Brain pericyte (primary cell): ENCODE measurements around the gene MBNL2.

Source experiments
- DNase-seq: peaks from one replicate; pipeline ENCODE4 v3.0.0-alpha.2; 2012; ENCODE audit warnings: low read depth, low spot score

MBNL2 gene

DNA sequence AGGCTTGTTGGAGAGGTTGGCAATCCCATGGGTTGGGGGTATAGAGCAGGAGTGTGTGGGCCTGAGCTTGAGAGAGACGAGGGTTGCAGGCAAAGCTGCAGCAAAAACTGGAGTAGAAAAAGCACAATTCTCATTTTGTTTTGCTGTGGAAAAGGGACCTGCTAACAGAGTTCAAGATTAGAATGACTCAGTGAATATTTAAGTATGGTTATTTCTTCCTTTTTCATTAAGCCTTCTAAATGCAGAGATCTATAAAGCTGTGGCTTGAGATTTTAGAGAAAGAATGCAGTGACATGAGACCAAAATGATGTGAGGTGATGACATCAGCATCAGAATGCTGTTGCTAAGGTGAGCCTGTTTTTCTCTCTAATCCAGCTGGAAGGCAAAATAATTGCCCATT lies 10.8 kb upstream of the MBNL2 start:
- DNase-seq: no peak

DNA sequence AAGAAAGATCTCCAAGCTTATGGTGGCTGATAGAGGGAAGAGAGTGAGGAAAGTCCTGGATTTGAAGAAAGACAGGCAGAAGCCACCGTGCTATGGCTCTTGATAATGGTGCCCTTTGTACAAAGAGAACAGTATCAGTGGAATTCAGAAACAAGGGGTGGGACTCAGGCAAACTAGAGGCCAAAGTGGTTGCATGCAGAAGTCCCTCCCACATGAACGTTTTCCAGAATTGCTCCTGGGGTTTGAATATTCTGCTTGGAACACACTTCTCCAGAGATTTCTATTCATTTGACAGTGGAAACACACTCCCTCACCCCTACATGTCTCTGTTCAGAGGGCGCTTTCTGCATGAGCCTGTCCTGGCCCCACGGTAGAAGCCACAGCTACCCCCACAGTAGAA lies 10.1 kb upstream of the MBNL2 start:
- no peak for DNase-seq

DNA sequence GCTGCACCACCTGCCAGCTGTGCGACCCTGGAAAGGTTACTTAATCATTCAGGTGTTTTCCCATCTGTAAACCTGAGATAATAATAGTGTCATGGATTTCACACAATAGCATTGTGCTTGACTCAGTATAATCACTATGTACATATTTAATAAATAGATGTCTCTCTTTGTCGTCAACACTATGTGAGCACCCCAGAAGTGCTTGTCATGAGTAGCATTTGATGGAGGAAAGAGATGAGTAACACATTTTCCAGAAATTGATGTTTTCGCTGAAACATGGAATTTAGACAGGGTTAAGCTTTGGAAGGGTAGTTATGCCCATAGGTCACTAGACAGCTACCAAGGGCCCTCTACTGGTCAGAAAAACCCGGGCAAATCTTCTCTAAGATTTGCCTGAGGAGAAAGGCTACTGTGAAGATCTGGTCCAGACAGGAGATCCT lies 9.5 kb upstream of the MBNL2 start:
- DNase-seq: no peak

DNA sequence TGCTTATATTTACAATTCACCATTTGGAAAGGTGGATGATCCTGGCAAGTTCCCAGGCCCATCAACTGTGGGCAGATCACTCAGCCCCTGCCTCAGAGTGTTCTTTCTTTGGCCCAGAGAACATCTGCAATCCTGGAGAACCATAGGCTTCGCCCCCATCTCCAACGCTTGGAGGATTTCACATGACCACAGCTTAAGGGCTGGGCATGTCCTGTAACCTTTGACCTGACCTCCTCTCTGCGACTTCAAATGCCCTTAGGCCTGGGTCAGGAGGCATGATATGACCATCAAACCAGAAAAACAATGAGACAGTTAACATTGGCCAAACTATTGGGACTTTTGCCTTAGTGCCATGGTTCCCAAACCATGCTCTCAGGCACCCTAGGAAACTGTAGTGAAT lies 7.2 kb upstream of the MBNL2 start:
- DNase-seq: no peak

DNA sequence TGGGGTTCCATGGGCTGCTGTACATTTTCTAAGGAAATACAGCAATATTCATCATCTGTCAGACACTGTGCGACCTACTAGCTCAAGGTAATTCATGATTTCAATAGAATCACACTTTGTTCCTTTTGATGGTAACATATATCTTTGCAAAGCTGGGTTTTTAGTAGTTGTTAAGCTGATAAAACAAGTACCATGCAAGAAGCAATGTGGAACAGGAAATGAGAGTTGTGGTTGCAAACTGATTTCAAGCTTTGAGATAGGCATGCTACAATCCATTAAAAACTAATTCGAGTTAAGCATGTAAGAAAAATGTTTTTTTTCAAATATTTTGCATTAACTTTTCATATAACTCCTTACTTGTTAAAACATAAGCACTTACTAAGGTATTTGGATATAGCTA lies 6.8 kb upstream of the MBNL2 start:
- DNase-seq: no peak

DNA sequence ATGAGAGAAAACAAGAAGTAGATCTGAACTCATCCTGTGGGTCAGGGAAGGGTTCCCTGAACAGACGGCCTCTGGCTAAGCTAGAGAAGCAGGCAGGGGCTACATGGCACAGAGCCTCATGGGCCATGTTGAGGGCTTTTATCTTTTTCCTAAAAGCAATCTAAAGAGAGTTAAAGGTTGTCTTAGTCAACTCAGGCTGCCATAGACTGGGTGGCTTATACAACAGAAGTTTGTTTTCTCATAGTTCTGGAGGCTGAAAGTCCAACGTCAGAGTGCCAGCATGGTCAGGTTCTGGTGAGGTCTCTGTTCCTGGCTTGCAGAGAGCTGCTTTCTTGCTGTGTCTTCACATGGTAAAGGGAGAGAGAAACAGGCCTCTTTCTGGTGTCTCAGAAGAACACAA lies 2.9 kb upstream of the MBNL2 start:
- DNase-seq: no peak

DNA sequence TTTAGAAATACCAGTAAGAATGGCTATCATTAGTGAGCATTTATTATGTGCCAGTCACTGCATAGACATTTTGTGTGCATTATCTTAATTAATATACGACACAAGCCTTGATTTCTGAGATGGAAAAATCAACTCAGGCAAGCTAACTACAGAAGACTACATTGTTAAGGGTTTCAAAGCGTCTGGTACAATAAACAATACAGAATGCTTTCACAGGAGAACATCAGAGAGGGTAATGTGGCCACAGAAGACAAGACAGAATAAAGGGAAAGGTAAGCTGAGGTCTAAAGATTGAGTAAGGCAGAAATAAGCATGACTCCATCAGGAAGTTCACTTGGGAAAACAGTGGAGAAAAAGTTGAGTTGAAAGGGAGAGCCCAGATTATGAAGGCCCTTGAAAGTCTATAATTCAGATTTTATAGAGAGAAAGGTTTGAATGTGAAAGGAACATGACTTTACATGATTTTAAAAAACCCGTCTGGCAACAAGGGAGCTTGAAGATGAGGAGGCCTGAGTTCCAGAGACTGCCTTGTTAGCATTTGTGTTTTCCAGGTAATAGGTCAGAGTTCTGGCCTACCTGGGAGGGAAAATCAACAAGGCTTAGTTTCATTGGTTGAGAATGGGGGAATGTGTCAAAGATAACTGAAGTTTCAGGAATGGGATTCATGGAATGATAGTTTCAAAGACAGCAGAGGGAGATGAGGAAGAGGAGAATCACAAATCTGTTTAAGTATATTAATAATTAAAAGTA lies 1.8 kb upstream of the MBNL2 start:
- DNase-seq: no peak

DNA sequence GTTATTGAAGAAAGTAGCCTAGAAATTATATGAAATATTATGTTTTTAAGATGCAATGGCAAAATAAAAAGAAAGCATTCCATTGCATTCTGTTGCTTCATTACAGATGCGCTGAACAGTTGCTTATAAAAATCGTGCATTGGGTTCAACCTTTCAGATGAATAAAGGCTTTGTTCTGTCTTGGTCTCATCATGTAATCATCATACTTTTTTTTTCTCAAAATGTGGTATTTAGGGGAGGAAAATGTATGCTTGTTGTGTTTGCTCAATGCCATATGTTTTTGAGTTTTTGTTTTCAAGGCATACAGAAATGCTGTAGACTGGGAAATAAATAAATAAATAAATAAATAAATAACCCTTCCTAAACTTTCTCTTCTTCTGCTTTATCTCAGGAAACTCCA lies 1.1 kb upstream of the MBNL2 start:
- DNase-seq: no peak

DNA sequence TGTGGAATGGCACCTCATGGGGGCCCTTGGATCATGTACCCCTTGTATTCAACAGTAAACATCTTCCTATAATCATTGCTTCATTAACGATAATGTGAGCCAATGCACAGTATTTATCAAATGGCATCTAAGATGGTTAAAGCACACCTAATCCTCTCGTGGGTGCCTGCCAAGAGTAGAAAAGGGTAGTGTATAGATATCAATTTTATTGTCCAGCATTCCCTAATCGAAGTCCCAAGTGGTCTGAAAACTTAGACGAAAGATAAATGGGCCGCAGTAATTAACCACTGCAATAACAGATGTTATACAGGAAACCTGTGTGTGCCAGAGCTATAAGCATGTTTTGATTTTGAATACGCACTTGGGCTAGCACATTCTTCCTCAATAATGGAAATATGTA lies 667 bp upstream of the MBNL2 start:
- DNase-seq: no peak

DNA sequence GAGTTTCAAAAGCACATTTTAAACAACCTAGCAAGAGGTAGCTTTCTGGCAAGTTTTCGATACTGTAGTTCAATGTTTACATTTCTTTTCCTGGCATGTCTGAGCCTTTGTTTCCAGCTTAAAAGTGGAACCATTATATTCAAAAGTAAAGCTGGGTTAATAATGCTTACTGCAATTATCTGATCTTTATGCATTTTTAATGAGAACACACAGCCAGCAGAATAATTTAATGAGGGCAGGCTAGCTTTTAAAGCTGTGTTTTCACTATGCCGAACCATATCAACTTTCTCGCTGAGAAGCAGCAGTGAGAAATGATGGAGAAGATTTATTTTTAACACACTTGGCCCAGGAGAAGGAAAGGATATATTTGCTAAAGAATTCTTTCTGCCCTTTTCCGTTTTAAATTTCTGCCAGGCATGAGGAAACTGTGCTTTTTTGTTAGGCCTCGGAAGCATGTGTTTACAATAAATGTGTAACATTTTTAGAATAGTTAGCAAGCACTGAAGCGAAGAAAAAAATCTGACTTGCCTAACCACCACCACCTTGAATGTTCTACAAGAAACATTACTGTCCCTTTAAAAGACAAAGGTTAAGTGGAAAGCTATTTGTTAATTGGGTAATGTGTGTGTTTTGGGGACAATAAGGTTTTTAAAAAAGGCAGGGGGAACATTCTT lies 1.0 kb downstream of the MBNL2 start:
- DNase-seq: no peak

DNA sequence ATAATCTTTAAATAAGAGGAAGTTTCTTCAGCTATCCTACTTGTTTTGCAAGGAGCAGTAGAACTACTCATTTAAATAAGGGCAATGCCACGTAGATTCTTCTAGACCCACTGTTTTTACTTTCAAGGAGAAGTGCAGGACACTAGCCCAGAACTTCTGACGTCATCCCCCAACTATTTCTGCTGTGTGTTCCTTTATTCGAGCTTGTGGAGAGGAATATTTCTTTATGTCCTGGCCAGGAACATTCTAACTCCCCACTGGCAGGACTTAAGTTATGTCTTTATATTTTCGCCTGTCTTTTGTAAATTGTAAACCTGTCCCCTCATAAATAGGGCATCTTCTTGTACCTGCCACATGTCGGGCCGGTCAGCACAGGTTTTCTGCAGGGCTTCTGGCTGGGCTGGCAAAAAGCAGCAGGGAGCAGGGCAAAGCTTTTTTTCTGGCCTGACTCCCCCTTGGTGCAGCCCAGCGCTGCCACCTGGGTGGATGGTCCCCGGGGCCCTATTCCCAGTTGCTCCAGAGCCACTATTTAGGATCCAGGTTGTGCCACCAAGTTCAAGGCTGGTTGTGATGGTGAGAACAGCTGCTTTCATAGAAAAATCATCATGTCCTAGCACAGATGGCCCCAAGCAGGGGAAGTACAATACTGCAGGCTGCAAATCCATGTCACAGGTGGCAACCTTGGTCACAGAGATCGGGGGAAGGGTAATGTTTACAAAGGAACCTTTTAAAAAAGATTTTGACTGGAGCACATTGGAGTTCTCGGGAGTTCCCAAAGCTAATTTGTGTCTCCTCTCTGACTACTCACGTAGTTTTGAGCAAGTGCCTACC lies 1.8 kb downstream of the MBNL2 start:
- peak; percentile 47 for DNase-seq

DNA sequence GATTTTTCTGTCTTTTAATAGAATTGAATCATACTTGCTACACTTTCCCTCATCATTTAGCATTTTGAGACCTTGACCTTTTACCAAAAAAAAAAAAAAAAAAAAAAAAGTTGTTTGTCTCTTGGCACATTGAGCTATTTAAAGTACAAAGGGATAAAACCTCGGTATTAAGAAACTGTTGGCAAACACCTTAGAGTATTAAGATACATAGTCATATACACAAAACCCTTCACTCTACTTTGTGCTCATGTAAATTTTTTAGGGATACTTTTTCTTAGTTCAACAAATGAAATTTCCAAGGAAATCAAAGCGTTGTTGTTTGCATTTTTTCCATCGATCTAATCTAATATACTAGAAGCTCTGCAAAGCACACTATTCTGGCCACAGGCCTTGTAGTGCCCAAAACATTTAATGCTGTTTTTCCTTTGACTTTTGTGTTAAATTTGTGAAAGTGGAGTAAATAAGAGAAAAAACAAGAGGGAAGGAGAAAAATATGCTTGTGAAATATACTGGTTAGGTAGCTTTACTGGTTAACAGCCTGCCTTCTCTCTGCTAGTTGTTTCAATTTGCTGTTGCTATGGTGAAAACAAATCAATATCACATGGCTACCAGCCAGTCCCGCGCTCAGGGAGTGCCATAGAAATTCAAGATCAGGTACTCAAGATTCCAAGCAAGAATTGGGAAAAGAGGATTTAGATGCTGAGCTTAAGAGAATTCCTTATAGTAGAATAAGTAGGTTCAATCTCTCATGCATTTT lies 2.6 kb downstream of the MBNL2 start:
- DNase-seq: no peak

DNA sequence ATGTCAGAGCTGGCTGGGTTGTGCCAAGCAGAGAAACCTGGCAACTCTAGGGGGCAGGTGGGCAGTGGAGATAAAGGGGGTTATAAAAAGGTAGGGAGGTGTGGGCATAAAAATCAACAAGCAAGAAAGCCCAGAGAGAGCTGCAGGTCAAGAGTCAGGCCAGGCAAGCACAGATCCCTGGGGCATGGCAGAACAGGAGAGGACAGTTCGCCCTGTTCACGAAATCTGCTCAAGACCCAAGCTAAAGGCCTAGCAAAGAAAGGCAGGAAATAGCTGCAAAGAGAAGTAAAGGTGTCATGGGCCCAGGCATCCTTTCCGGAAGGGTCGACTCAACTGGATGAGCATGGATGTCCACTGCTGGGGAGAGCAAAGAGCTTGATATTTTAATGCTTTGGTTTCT lies 3.4 kb downstream of the MBNL2 start:
- DNase-seq: no peak

DNA sequence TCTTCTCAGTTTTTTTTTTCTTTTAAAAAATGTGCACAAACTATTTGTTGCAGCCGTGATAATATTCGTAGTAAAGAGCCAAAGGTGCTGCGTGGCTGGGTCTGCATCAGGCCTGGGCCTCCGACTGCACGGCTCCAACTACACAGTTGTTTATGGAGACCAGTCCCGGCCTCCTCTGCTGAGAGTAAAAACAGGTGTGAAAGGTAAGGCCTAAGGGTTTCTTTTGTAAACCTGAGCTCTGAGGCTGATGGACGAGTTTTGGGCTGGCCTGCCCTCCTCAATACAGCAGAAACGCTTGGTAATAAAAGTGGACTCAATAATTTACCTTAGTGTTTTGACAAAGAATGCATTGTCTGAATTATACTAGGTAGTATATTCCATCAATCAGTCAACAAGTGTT lies 3.9 kb downstream of the MBNL2 start:
- no peak for DNase-seq

DNA sequence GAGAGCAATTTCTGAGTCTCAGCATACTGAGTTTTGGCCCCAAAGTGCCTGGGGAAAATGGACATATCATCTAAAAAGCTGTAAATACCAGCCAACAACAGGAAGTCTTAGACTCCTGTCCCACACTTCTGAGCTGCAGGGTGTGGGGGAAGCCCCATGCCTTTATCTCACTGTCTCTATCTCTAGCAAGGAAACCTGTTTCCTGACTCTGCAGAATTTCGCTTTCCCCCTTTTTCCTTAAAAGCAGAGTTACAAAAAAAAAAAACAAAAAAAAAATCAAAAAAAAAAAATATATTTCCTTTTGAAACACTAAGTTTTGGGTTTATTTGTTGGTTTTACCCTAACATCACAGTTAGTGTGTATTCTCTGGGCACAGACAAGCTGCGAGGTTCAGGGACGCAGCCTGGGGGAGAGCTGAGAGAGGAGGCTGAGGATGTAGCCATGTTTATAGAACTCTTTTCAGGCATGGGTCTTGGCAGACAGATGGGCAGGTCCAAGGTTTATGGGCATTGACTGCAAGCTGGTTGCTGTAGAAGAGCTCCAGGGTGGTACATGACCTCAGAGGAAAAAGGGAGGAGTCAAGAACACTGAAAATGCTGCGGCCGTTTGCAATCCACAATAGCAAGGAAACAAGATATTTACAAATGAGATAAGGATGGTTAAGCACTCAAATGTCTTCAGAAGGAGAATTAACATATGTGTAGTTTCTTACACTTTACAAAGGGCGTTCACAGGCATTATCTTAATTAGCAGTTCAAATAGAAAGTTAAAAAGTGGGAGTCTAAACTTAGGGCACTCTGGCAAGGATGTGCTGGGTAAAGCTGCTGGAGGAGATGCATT lies 4.9 kb downstream of the MBNL2 start:
- DNase-seq: no peak

DNA sequence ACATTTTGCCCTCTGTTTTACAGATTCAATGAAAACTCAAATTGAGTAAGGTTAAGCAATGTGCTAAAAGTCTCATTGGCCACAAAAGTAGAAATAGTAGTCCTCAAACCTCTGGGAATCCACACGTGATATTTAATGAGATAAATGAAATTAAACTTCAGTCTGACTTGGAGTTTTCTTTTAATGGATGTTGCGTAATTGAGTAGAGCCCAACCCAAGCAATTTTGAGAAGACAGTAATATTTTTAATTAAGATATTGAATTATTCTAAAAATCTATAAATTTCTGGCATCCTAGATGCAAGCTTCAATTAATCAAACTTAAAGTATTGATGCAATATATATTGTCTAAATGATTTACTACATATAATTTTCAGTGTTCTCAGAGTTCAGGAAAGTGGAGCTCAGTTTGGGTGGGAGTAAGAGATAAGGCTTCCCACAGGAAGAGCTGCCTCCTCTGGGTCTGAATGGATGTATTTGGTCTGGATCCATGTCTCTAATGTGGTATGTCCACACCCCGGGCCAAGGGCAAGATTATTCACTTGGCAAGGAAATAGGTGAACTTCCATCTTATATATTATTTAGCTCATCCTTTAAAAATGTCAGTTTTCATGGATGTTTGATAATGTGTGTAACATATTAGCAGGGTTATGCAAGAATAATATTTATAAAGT lies 6.9 kb downstream of the MBNL2 start:
- DNase-seq: no peak

DNA sequence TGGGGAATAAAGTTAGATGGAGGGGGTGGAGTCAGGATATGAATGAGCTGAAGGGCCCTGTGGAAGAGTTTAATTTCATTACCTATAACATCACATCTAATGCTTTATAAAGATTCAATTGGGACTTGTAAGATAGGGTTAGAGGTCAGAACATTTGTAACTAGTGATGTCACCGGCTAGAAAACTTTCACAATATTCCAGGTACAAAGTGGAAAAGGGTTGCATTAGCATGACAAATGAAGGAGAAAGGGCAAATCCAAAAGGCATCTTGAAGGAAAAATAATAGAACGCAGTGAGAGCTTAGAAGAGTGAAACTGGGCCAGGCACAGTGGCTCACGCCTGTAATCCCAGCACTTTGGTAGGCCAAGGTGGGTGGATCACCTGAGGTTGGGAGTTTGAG lies 7.6 kb downstream of the MBNL2 start:
- DNase-seq: no peak

DNA sequence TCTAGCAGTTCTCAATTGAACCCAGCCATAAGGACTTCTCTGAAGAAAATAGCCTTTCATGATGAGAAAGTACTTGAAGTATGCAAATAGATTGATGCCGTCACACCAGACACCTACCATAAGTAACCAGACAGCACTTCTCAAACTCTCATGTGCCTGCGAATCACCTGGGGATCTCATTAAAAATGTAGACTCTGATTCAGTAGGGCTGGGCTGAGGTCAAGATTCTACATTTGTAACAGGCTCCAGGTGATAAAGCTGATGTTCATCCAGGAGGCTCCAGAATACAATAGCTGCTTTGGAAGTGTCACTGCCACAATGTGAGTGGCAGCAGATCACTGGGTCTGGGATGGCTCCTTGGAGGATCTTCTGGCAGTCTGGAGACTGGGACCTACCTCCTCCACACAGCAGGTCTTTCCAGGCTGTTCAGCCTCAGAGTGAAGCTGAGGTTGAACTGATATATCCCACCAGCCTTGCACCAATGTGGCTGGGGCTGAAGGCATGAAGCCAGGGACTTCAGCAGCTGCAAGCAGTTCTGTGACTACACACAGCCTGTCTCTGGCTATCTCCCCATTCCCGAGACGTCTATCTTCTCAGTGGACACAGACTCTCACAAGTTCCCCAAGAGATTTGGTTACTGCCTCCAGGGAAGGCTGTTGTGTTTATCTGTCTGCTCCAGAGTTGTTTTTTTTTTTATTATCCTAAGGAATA lies 9.1 kb downstream of the MBNL2 start:
- no peak for DNase-seq

DNA sequence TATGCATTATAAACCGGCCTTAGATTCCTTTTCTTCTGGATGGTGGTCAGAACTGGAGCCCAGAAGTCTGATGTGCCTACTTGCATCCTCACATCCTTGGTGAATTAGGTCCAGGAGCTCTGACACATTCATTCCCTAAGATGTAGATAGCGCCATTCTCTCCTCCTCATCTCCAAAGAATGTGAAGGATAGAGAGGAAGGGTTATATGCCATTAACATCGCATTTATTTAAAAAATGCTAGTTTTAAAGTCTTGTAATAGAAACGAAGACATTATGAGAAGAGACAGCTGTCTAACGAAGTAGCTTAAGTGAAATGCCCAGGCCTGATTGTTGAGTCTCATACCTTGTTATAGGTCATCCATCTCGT lies 9.7 kb downstream of the MBNL2 start:
- DNase-seq: no peak

DNA sequence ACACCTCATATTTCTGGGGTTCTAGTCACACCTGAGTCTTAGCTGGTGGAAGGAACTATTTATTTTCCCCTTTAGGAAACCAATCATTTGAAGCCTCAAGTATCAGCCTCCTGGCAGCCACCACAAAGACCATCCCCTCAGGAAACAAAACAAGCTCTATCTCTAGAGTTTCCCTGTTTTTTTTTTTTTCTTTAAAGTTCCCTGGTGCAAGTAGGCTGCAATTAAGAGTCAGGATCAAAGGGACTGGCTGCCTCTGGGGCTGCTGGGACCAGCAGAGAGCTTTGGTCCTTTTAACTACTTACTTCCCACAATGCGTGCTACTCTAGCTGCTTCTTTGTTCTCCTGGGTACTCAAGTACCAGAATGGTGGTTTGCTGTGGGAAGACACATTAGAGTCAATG lies 11.4 kb downstream of the MBNL2 start:
- no peak for DNase-seq
